ENCODE data around the gene LRRK2.

The LRRK2 gene

DNA sequence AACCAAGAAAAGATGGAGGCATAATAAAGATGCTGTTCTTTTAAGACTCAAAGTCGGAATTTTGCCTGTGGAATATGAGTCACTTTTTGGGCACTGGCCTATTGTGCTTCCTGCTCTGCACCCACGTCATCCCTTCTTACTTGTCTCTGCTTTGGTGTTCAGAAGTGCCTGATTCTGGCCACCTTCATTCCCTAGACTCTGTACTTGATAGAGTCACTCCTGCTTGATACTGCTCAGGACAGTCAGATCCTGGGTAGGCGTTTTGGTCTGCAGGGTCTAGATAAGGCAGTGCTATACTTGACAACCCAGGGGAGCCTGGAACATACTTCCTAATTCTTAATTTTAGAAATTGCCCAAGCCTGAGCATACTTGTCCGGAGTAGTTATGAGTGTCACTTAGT is 1.9 kb downstream of the LRRK2 start:
- FAIRE-seq (no peak), DNase-seq (ENCODE audit: insufficient read length, low spot score) (no peak)
- TF ChIP-seq POLR2A (IDR thresholded peaks at IDR 0.05; ENCODE audit: low read depth, low read length) (no peak), SPI1 (IDR thresholded peaks at IDR 0.05; ENCODE audit: low read depth, low read length) (no peak), POLR2AphosphoS5 (IDR thresholded peaks at IDR 0.05; ENCODE audit: low read depth, low read length) (no peak), TAF1 (IDR thresholded peaks at IDR 0.05; ENCODE audit: low read depth, low read length) (no peak), POU2F2 (IDR thresholded peaks at IDR 0.05; ENCODE audit: low read depth, low read length) (no peak), PAX5 (IDR thresholded peaks at IDR 0.05; ENCODE audit: insufficient read depth, low read length, severe bottlenecking) (no peak)

DNA sequence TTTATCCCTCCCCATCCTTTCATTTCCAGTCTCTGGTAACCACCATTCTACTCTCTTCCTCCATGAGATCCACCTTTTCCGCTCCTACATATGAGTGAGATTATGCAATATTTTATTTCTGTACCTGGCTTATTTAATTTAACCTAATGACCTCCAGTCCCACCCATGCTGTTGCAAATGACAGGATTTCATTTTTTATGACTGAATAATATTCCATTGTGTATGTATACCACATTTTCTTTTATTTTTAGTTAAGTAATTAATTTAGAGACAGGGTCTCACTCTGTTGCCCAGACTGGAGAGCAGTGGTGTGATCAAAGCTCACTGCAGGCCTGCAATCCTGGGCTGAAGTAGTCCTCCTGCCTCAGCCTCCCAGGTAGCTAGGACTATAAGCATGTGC is 2.6 kb downstream of the LRRK2 start:
- TF ChIP-seq POLR2A (IDR thresholded peaks at IDR 0.05; ENCODE audit: low read depth, low read length) (no peak), SPI1 (IDR thresholded peaks at IDR 0.05; ENCODE audit: low read depth, low read length) (no peak), TAF1 (IDR thresholded peaks at IDR 0.05; ENCODE audit: low read depth, low read length) (no peak), POLR2AphosphoS5 (IDR thresholded peaks at IDR 0.05; ENCODE audit: low read depth, low read length) (no peak), PAX5 (IDR thresholded peaks at IDR 0.05; ENCODE audit: insufficient read depth, low read length, severe bottlenecking) (no peak), POU2F2 (IDR thresholded peaks at IDR 0.05; ENCODE audit: low read depth, low read length) (no peak)
- no peak for FAIRE-seq
- no peak for DNase-seq (ENCODE audit: insufficient read length, low spot score)

GRCh38 chr12:40228727-40229126 is 3.9 kb downstream of the LRRK2 start:
- DNase-seq (ENCODE audit: insufficient read length, low spot score), result no peak
- FAIRE-seq, result no peak
- no peak for TF ChIP-seq POLR2A (IDR thresholded peaks at IDR 0.05; ENCODE audit: low read depth, low read length)

- TF ChIP-seq TAF1 (IDR thresholded peaks at IDR 0.05; ENCODE audit: low read depth, low read length), result no peak
- no peak for TF ChIP-seq POLR2A (IDR thresholded peaks at IDR 0.05; ENCODE audit: low read depth, low read length)
- TF ChIP-seq PAX5 (IDR thresholded peaks at IDR 0.05; ENCODE audit: insufficient read depth, low read length, severe bottlenecking), result no peak
- no peak for TF ChIP-seq SPI1 (IDR thresholded peaks at IDR 0.05; ENCODE audit: low read depth, low read length)
- no peak for TF ChIP-seq POLR2AphosphoS5 (IDR thresholded peaks at IDR 0.05; ENCODE audit: low read depth, low read length)
- no peak for TF ChIP-seq POU2F2 (IDR thresholded peaks at IDR 0.05; ENCODE audit: low read depth, low read length)
- no peak for FAIRE-seq
- DNase-seq (ENCODE audit: insufficient read length, low spot score), result no peak
Measured at GRCh38 chr12:40229690-40230651, 5.2 kb downstream of the LRRK2 start.

DNA sequence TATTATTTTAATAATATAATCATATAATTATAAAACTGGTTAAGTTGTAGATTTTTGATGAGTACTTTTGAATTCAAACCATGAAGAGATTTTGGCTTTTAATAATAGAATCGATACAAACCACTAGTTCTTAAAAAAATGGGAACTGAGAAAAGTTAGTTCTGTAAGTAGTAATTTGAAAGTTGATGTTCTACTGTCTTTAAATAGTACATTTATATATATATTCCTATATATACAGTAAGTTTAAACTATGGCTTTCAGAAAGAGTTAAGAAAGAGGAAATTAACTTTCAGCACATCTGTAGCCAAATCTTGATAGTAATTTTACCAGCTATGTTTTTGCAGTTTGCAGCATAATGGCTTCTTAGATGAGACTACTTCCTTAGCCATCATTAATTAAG is 7.8 kb downstream of the LRRK2 start:
- TF ChIP-seq SPI1 (IDR thresholded peaks at IDR 0.05; ENCODE audit: low read depth, low read length) (peak; percentile 24; the same call in 1 of the 2 replicates), POLR2AphosphoS5 (IDR thresholded peaks at IDR 0.05; ENCODE audit: low read depth, low read length) (no peak)
- no peak for DNase-seq (ENCODE audit: insufficient read length, low spot score)
- FAIRE-seq, result no peak

- no peak for DNase-seq (ENCODE audit: insufficient read length, low spot score)
- no peak for FAIRE-seq
- TF ChIP-seq POLR2AphosphoS5 (IDR thresholded peaks at IDR 0.05; ENCODE audit: low read depth, low read length), result no peak
- no peak for TF ChIP-seq TAF1 (IDR thresholded peaks at IDR 0.05; ENCODE audit: low read depth, low read length)
- TF ChIP-seq POLR2A (IDR thresholded peaks at IDR 0.05; ENCODE audit: low read depth, low read length), result no peak
- no peak for TF ChIP-seq SPI1 (IDR thresholded peaks at IDR 0.05; ENCODE audit: low read depth, low read length)
- TF ChIP-seq PAX5 (IDR thresholded peaks at IDR 0.05; ENCODE audit: insufficient read depth, low read length, severe bottlenecking), result no peak
- no peak for TF ChIP-seq POU2F2 (IDR thresholded peaks at IDR 0.05; ENCODE audit: low read depth, low read length)
Measured at GRCh38 chr12:40233741-40234367, 9.1 kb downstream of the LRRK2 start.

DNA sequence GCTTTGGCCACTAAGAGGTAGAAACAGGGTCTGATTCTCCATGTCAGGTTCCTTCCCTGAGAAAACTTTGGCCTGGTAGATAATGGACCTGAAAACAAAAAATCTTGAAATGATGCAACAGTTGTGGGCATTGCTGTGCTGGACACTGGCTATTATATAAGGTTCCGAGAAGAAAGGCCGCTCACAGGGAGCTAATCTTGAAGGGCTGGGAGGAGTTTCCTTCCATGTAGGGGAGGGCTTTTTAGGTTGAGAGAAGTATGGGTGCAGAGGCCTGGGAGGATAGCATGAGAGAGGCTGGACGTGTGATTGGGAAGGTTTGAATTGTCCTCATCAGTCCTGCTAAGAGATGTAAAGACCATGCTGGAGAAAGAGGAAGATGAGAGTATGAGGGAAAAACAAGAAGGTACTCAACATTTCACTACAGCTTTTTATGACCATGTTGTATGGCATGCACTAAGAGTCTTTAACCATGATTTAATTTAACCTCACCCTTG is 11.6 kb downstream of the LRRK2 start:
- TF ChIP-seq POU2F2 (IDR thresholded peaks at IDR 0.05; ENCODE audit: low read depth, low read length) (no peak), TAF1 (IDR thresholded peaks at IDR 0.05; ENCODE audit: low read depth, low read length) (no peak)
- FAIRE-seq (no peak), DNase-seq (ENCODE audit: insufficient read length, low spot score) (no peak)

GRCh38 chr12:40238266-40238902 is 13.6 kb downstream of the LRRK2 start:
- DNase-seq (ENCODE audit: insufficient read length, low spot score), result no peak
- no peak for FAIRE-seq
- TF ChIP-seq SPI1 (IDR thresholded peaks at IDR 0.05; ENCODE audit: low read depth, low read length) (no peak), POU2F2 (IDR thresholded peaks at IDR 0.05; ENCODE audit: low read depth, low read length) (no peak), PAX5 (IDR thresholded peaks at IDR 0.05; ENCODE audit: insufficient read depth, low read length, severe bottlenecking) (no peak), POLR2AphosphoS5 (IDR thresholded peaks at IDR 0.05; ENCODE audit: low read depth, low read length) (no peak), POLR2A (IDR thresholded peaks at IDR 0.05; ENCODE audit: low read depth, low read length) (no peak), TAF1 (IDR thresholded peaks at IDR 0.05; ENCODE audit: low read depth, low read length) (no peak)

- FAIRE-seq, result no peak
- TF ChIP-seq POU2F2 (IDR thresholded peaks at IDR 0.05; ENCODE audit: low read depth, low read length) (no peak), TAF1 (IDR thresholded peaks at IDR 0.05; ENCODE audit: low read depth, low read length) (no peak), POLR2A (IDR thresholded peaks at IDR 0.05; ENCODE audit: low read depth, low read length) (no peak), PAX5 (IDR thresholded peaks at IDR 0.05; ENCODE audit: insufficient read depth, low read length, severe bottlenecking) (no peak), SPI1 (IDR thresholded peaks at IDR 0.05; ENCODE audit: low read depth, low read length) (no peak), POLR2AphosphoS5 (IDR thresholded peaks at IDR 0.05; ENCODE audit: low read depth, low read length) (no peak)
- no peak for DNase-seq (ENCODE audit: insufficient read length, low spot score)
Measured at GRCh38 chr12:40238979-40239378, 14.2 kb downstream of the LRRK2 start.

Data from GM12891 (cell line).